Uterus (tissue), 4 donors: ENCODE measurements around the gene EFNB3. TPM values are rescaled to one million over a fixed set of nuclear protein-coding genes. Genes with fewer than 3 reads are reported as not detected.

Source experiments
- DNase-seq, 2 donors: peaks; one replicate each; pipeline ENCODE4 v3.0.0-alpha.2; 2019 to 2020
- H3K27ac ChIP-seq, 2 donors: fragments of 200-600 bp; sonication (generic); 1 replicate in 1 of 2; 2 replicates in 1 of 2; pipeline ENCODE4 v1.5.1; 2016 to 2018
- H3K27me3 ChIP-seq, 2 donors: fragments of 200-600 bp; sonication (generic); one replicate each; pipeline ENCODE4 v1.5.1; 2018 to 2019; ENCODE audit warnings: control low read depth in 1 of 2
- H3K36me3 ChIP-seq, 2 donors: fragments of 200-600 bp; sonication (generic); one replicate each; pipeline ENCODE4 v1.5.1; 2019; ENCODE audit warnings: control low read depth in 1 of 2
- H3K4me1 ChIP-seq, 2 donors: fragments of 200-600 bp; sonication (generic); one replicate each; pipeline ENCODE4 v1.5.1; 2018 to 2019; ENCODE audit warnings: control low read depth in 1 of 2
- H3K4me3 ChIP-seq, 2 donors: fragments of 200-600 bp; sonication (generic); 1 replicate in 1 of 2; 2 replicates in 1 of 2; pipeline ENCODE4 v1.5.1; 2018 to 2019; ENCODE audit warnings: mild to moderate bottlenecking in 1 of 2
- H3K9me3 ChIP-seq, 2 donors: fragments of 200-600 bp; sonication (generic); one replicate each; pipeline ENCODE4 v1.5.1; 2019; ENCODE audit warnings: control low read depth in 1 of 2
- CTCF ChIP-seq, 4 experiments: fragments of 200-600 bp in 2 of 4; fragments of 450-650 bp in 2 of 4; sonication (generic) in 2 of 4; IDR thresholded peaks; one replicate each; pipeline ENCODE4 v1.5.1; 2016 to 2019; ENCODE audit warnings: antibody characterized with exemption in 4 of 4, mild to moderate bottlenecking in 2 of 4, moderate library complexity in 1 of 4
- POLR2A ChIP-seq, 2 donors: fragments of 450-650 bp; IDR thresholded peaks; one replicate each; pipeline ENCODE4 v1.6.1; 2016; ENCODE audit warnings: antibody characterized with exemption in 2 of 2, mild to moderate bottlenecking in 1 of 2, moderate library complexity in 1 of 2
- intact Hi-C: fragments of 100-400 bp; cut with DNase I; formaldehyde crosslinking; loops from one replicate; pipeline ENCODE4 v1.15.1; 2023; ENCODE audit warnings: low total_unique reads
- total RNA-seq, 4 donors: library from RNA; depleted of rRNA in 3 of 4; stranded (reverse); fragments of >200 nt in 3 of 4; gene quantifications; one replicate each; pipeline versions ENCODE4 v1.1.0 to v1.2.4, GENCODE V29; 2014 to 2023
- donor health status: DM: yes; HTN: yes; CAD: no.

The EFNB3 gene
- total RNA-seq, 4 donors from 2014 or later: 0.26 to 13.1 (median 5.6) TPM

DNA sequence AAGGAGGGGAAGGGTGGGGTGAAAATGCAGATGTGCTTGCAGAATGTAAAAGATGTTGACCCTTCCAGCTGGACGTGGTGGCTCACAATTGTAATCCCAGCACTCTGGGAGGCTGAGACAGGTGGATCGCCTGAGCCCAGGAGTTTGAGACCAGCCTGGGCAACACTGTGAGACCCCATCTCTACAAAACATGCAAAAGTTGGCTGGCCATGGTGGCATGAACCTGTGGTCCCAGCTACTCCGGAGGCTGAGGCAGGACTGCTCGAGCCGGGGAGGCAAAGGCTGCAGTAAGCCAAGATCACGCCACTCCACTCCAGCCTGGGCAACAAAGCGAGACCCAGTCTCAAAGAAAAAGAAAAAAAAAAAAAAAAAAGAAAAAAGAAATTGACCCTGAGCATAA is 36.5 kb upstream of the EFNB3 start:
- H3K36me3 ChIP-seq: no peaks in the 10 kb centered on the region

DNA sequence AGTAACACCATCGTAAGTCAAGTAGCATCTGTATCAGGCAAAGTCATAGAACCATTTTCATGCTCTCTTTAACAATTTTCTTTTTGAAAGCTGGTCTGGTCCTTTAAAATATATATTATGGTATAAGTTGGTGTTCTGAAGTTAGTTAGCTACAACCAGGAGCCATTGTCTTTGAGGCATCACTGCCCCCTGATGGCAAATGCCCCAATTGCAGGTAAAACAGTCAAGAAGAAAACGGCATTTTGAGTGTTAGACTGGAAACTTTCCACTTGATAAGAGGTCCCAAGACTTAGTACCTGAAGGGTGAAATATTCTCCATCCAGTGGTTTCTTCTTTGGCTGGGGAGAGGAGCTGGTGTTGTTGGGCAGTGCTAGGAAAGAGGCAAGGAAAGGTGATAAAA is 31.8 kb upstream of the EFNB3 start:
- Histone ChIP-seq H3K36me3 (no peaks in the 10 kb centered on the region), H3K9me3 (peaks cover 0 to 6% of the 10 kb centered on the region in 2 donors), H3K27me3 (no peaks in the 10 kb centered on the region), H3K4me1 (no peaks in the 10 kb centered on the region), H3K27ac (no peak overlapping the region), H3K4me3 (no peak overlapping the region)
- intact Hi-C loops: no loop called here
- TF ChIP-seq CTCF (IDR thresholded peaks at IDR 0.05) (no peak), POLR2A (IDR thresholded peaks at IDR 0.05) (no peak)
- DNase-seq: no peak

More for the DNA sequence above, 36.5 kb upstream of the EFNB3 start:
- Histone ChIP-seq H3K27me3 (no peaks in the 10 kb centered on the region), H3K9me3 (peaks cover 0 to 4% of the 10 kb centered on the region in 2 donors), H3K4me1 (no peaks in the 10 kb centered on the region), H3K27ac (no peak overlapping the region), H3K4me3 (no peak overlapping the region)
- TF ChIP-seq CTCF (IDR thresholded peaks at IDR 0.05) (no peak), POLR2A (IDR thresholded peaks at IDR 0.05) (no peak)
- no peak for DNase-seq
- intact Hi-C loops: no loop called here

- intact Hi-C loops: no loop called here
- no peak for DNase-seq
- H3K27me3 ChIP-seq: no peaks in the 10 kb centered on the region
- TF ChIP-seq CTCF (IDR thresholded peaks at IDR 0.05) (no peak), POLR2A (IDR thresholded peaks at IDR 0.05) (no peak)
- peaks cover 0 to 6% of the 10 kb centered on the region in 2 donors for H3K9me3 ChIP-seq
- no peaks in the 10 kb centered on the region for H3K36me3 ChIP-seq
- H3K4me1 ChIP-seq: no peaks in the 10 kb centered on the region
- H3K4me3 ChIP-seq: no peak overlapping the region
- H3K27ac ChIP-seq: no peak overlapping the region
Observed at GRCh38 chr17:7674934-7675333, 30.1 kb upstream of the EFNB3 start.

GRCh38 chr17:7676533-7676932 is 28.5 kb upstream of the EFNB3 start:
- Histone ChIP-seq H3K4me1 (no peaks in the 10 kb centered on the region), H3K27me3 (no peaks in the 10 kb centered on the region), H3K4me3 (no peak overlapping the region), H3K36me3 (no peaks in the 10 kb centered on the region), H3K9me3 (peaks cover 0 to 6% of the 10 kb centered on the region in 2 donors), H3K27ac (no peak overlapping the region)
- no peak for DNase-seq
- TF ChIP-seq POLR2A (IDR thresholded peaks at IDR 0.05) (no peak), CTCF (IDR thresholded peaks at IDR 0.05) (no peak)
- intact Hi-C loops: no loop called here

DNA sequence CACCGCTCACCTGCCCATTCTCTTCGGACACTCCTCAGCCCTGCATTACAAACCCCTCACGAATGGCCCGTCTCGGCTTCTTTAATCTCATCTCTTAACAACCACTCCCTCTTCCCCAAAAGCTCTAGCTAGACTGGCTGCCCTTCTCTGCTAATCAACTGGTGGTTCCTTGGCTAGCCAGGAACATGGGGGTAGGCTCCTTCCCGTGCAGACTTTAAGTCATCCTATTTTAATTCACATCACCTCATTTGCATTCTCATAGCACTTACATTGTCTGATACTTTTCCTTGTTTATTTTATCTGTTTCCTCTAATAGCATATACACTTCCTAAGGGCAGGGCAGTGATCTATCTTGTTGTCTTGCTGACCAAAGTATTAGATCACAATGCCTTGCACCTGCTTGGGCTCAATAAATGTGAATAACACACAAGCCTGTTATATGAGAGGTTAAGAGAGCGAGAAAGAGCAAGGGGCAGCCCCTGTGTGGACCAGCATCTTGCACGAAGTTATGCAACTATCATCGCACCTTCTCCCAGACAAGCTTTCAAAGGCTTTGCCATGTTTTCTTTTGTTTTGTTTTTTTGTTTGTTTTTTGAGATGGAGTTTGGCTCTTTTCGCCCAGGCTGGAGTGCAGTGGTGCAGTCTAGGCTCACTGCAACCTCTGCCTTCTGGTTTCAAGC is 27.5 kb upstream of the EFNB3 start:
- no peak overlapping the region for H3K27ac ChIP-seq
- H3K36me3 ChIP-seq: no peaks in the 10 kb centered on the region
- no peaks in the 10 kb centered on the region for H3K27me3 ChIP-seq
- TF ChIP-seq CTCF (IDR thresholded peaks at IDR 0.05) (no peak), POLR2A (IDR thresholded peaks at IDR 0.05) (no peak)
- intact Hi-C loops: no loop called here
- H3K9me3 ChIP-seq: peaks cover 0 to 6% of the 10 kb centered on the region in 2 donors
- no peaks in the 10 kb centered on the region for H3K4me1 ChIP-seq
- no peak overlapping the region for H3K4me3 ChIP-seq
- no peak for DNase-seq
